Body of pancreas (tissue), 4 donors: Measurements from ENCODE around the gene APPL2.

Experiments used
- CTCF ChIP-seq, 7 experiments: fragments of 450-650 bp in 4 of 7; fragments of 200-600 bp in 3 of 7; sonication (generic) in 3 of 7; IDR thresholded peaks; one replicate each; pipeline ENCODE4 v1.5.1; 2016 to 2019; ENCODE audit warnings: antibody characterized with exemption in 7 of 7
- POLR2A ChIP-seq, 3 donors: fragments of 450-650 bp; IDR thresholded peaks; one replicate each; pipeline ENCODE4 v1.6.1; 2016; ENCODE audit warnings: antibody characterized with exemption in 3 of 3, mild to moderate bottlenecking in 2 of 3

GRCh38 chr12:105190530-105190929 lies 45.4 kb downstream of the APPL2 start:
- TF ChIP-seq CTCF (IDR thresholded peaks at IDR 0.05) (no peak), POLR2A (IDR thresholded peaks at IDR 0.05) (no peak)
